CD14-positive monocyte (primary cell): Measurements from ENCODE around the gene ATP13A3. TPM values are rescaled to one million over a fixed set of nuclear protein-coding genes. Genes with fewer than 3 reads are reported as not detected.
A peak's percentile ranks its signal among the peaks of the same experiment; 100 is the strongest.

ENCODE experiments used
- DNase-seq, 3 donors: peaks; one replicate each; pipeline ENCODE4 v3.0.0-alpha.2; 2011 to 2022
- H2AFZ ChIP-seq: 2 replicates; pipeline ENCODE4 v1.6.0; 2012; ENCODE audit warnings: mild to moderate bottlenecking, low read depth, low read length, inconsistent platforms; ENCODE audit not compliant: insufficient read depth, poor library complexity, severe bottlenecking
- H3K27ac ChIP-seq, 2 donors: 1 replicate in 1 of 2; 2 replicates in 1 of 2; pipeline ENCODE4 v1.5.1; 2012 to 2013; ENCODE audit warnings: low read length in 2 of 2, control low read depth in 1 of 2, inconsistent platforms in 1 of 2, low read depth in 1 of 2, mild to moderate bottlenecking in 1 of 2
- H3K27me3 ChIP-seq, 2 donors: one replicate each; pipeline versions ENCODE4 v1.6.0 to v1.6.1; 2011 to 2013; ENCODE audit warnings: low read length in 2 of 2; ENCODE audit not compliant: control insufficient read depth in 2 of 2, insufficient read depth in 2 of 2
- H3K36me3 ChIP-seq, 2 donors: replicated peaks in 1 of 2; 1 replicate in 1 of 2; 2 replicates in 1 of 2; pipeline versions ENCODE4 v1.5.1 to v1.6.1; 2012 to 2013; ENCODE audit warnings: low read length in 2 of 2, control low read depth in 1 of 2, inconsistent platforms in 1 of 2, mild to moderate bottlenecking in 1 of 2; ENCODE audit not compliant: insufficient read depth in 2 of 2, control insufficient read depth in 1 of 2
- H3K4me1 ChIP-seq, 2 donors: 1 replicate in 1 of 2; 2 replicates in 1 of 2; pipeline versions ENCODE4 v1.5.1 to v1.6.1; 2012 to 2013; ENCODE audit warnings: low read length in 2 of 2, control low read depth in 1 of 2, inconsistent platforms in 1 of 2, mild to moderate bottlenecking in 1 of 2, moderate library complexity in 1 of 2; ENCODE audit not compliant: insufficient read depth in 2 of 2, control insufficient read depth in 1 of 2
- H3K4me2 ChIP-seq: replicated peaks from 2 replicates; pipeline ENCODE3; 2012; ENCODE audit warnings: low read length, moderate library complexity, mild to moderate bottlenecking; ENCODE audit not compliant: poor library complexity, severe bottlenecking; ENCODE audit errors: extremely low read depth
- H3K4me3 ChIP-seq, 3 experiments: fragments of 200-600 bp in 1 of 3; sonication (generic) in 1 of 3; replicated peaks in 1 of 3; 1 replicate in 2 of 3; 2 replicates in 1 of 3; pipeline ENCODE4 v1.5.1; 2011 to 2013; ENCODE audit warnings: low read length in 3 of 3, mild to moderate bottlenecking in 3 of 3, control low read depth in 2 of 3, low read depth in 2 of 3, inconsistent platforms in 1 of 3, moderate library complexity in 1 of 3
- H3K79me2 ChIP-seq: 2 replicates; pipeline ENCODE4 v1.6.0; 2012; ENCODE audit warnings: mild to moderate bottlenecking, control low read depth, inconsistent platforms, low read length, moderate library complexity; ENCODE audit not compliant: insufficient read depth
- H3K9ac ChIP-seq: 2 replicates; pipeline ENCODE4 v1.6.0; 2017; ENCODE audit warnings: low read length, mild to moderate bottlenecking; ENCODE audit not compliant: insufficient read depth, poor library complexity, severe bottlenecking
- H3K9me3 ChIP-seq, 2 donors: replicated peaks in 1 of 2; 1 replicate in 1 of 2; 2 replicates in 1 of 2; pipeline versions ENCODE4 v1.5.1 to v1.6.1; 2012 to 2013; ENCODE audit warnings: low read length in 2 of 2, control low read depth in 1 of 2; ENCODE audit not compliant: control insufficient read depth in 1 of 2, insufficient read depth in 1 of 2
- H4K20me1 ChIP-seq: 2 replicates; pipeline ENCODE4 v1.6.0; 2012; ENCODE audit warnings: mild to moderate bottlenecking, low read length, control low read depth, moderate library complexity; ENCODE audit not compliant: insufficient read depth
- H3K27ac Mint-ChIP-seq, 7 donors: one replicate each; pipeline ENCODE4 v1.8.0; 2020; ENCODE audit warnings: mild to moderate bottlenecking in 7 of 7, mixed read lengths in 7 of 7, moderate library complexity in 6 of 7, inconsistent platforms in 2 of 7
- H3K27me3 Mint-ChIP-seq, 3 donors: one replicate each; pipeline ENCODE4 v1.8.0; 2021 to 2022; ENCODE audit warnings: low read depth in 3 of 3, mild to moderate bottlenecking in 3 of 3, mixed read lengths in 3 of 3, moderate library complexity in 3 of 3, inconsistent platforms in 1 of 3
- H3K36me3 Mint-ChIP-seq, 2 donors: one replicate each; pipeline ENCODE4 v1.8.0; 2020; ENCODE audit warnings: mixed read lengths in 2 of 2, inconsistent platforms in 1 of 2, mild to moderate bottlenecking in 1 of 2
- H3K4me1 Mint-ChIP-seq: one replicate; pipeline ENCODE4 v1.8.0; 2020; ENCODE audit warnings: mild to moderate bottlenecking, mixed read lengths
- H3K4me3 Mint-ChIP-seq, 2 donors: one replicate each; pipeline ENCODE4 v1.8.0; 2020; ENCODE audit warnings: mild to moderate bottlenecking in 2 of 2, mixed read lengths in 2 of 2, moderate library complexity in 1 of 2
- H3K9me3 Mint-ChIP-seq, 7 donors: one replicate each; pipeline ENCODE4 v1.8.0; 2020 to 2022; ENCODE audit warnings: mixed read lengths in 7 of 7, mild to moderate bottlenecking in 6 of 7, moderate library complexity in 6 of 7, inconsistent platforms in 2 of 7
- WGBS: methylation state at CpG from one replicate; pipeline ENCODE4 v1.1.5; 2013; ENCODE audit warnings: missing lambda C conversion rate; ENCODE audit not compliant: insufficient coverage; 5-methylcytosine and 5-hydroxymethylcytosine counted together
- intact Hi-C, 2 donors: fragments of 100-400 bp; cut with micrococcal nuclease; formaldehyde crosslinking; loops; one replicate each; pipeline versions ENCODE4 v1.15.0 to v1.15.1; 2023
- polyA plus RNA-seq, 3 donors: library from polyadenylated mRNA; depleted of rRNA in 1 of 3; unstranded in 2 of 3; stranded (reverse) in 1 of 3; fragments of 300-500 nt in 2 of 3; fragments of >200 nt in 1 of 3; fragmentation: Illumina TruSeq in 2 of 3; gene quantifications; 1 replicate in 2 of 3; 2 replicates in 1 of 3; pipeline ENCODE4 v1.2.3, GENCODE V29; 2012 to 2021
- TF ChIP-seq, protein P1 (sequence below): fragments of 200-600 bp; IDR thresholded peaks from one replicate; pipeline ENCODE4 v1.8.0; 2022; ENCODE audit warnings: antibody characterized with exemption, mild to moderate bottlenecking

Gene ATP13A3
- polyA plus RNA-seq, 3 donors, result 4.7 to 19.5 (median 5.2) TPM

DNA sequence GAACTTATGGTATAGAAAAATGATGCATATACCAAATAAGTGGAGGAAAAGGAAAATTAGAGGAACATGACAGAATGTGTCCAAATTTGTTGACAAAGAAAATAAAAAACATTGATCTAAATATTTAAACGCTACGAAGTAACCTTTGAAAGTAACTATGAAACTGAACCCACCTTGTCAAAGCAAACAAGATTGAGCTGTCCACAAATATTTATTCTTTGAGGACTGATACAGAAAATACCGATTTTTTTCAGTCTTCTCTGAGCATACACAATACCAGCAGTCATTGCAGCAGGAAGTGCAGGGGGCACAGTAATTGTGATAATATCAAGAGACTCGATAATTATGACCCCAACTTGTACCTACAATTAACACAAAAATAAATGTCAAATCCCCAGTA is 40.0 kb downstream of the ATP13A3 start:
- H3K4me3 ChIP-seq, result no peak overlapping the region
- H2AFZ ChIP-seq, result no peak overlapping the region
- H3K27ac ChIP-seq, result no peak overlapping the region
- no peaks in the 10 kb centered on the region for H3K9me3 ChIP-seq
- H3K27ac Mint-ChIP-seq, result no peak overlapping the region
- no peaks in the 10 kb centered on the region for H3K27me3 Mint-ChIP-seq
- TF ChIP-seq, protein P1, sequence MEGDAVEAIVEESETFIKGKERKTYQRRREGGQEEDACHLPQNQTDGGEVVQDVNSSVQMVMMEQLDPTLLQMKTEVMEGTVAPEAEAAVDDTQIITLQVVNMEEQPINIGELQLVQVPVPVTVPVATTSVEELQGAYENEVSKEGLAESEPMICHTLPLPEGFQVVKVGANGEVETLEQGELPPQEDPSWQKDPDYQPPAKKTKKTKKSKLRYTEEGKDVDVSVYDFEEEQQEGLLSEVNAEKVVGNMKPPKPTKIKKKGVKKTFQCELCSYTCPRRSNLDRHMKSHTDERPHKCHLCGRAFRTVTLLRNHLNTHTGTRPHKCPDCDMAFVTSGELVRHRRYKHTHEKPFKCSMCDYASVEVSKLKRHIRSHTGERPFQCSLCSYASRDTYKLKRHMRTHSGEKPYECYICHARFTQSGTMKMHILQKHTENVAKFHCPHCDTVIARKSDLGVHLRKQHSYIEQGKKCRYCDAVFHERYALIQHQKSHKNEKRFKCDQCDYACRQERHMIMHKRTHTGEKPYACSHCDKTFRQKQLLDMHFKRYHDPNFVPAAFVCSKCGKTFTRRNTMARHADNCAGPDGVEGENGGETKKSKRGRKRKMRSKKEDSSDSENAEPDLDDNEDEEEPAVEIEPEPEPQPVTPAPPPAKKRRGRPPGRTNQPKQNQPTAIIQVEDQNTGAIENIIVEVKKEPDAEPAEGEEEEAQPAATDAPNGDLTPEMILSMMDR, result no peak
- no peaks in the 10 kb centered on the region for H3K79me2 ChIP-seq
- H3K36me3 Mint-ChIP-seq, result peaks cover 82 to 87% of the 10 kb centered on the region in 2 donors
- H3K9ac ChIP-seq, result no peak overlapping the region
- no peaks in the 10 kb centered on the region for H3K4me1 Mint-ChIP-seq
- H3K4me2 ChIP-seq, result no peak overlapping the region
- no peaks in the 10 kb centered on the region for H3K27me3 ChIP-seq
- intact Hi-C loops, result no loop called here
- no CpG with 5 or more reads among the region's 4 CpGs for WGBS
- H3K36me3 ChIP-seq, result peaks cover 76 to 99% of the 10 kb centered on the region in 2 donors
- no peaks in the 10 kb centered on the region for H3K4me1 ChIP-seq
- H4K20me1 ChIP-seq, result no peaks in the 10 kb centered on the region
- H3K9me3 Mint-ChIP-seq, result no peaks in the 10 kb centered on the region
- no peak overlapping the region for H3K4me3 Mint-ChIP-seq
- no peak for DNase-seq

DNA sequence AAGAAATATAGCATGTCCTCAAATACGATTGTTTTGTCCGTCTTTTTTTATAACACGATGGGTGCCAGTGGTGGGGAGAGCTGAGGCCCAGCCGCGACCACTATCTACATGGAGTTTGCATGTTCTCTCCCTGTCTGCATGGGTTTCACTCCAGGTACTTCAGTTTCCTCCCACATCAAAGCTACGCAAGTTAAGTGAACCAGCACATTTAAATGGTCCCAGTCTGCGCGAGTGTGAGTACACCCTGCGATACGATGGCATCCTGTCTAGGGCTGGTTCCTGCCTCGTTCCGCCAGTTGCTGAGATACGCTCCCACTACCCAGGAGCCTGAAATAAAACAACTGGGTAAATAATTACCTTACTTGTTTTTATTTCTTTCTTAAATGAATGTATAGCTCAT is 40.6 kb downstream of the ATP13A3 start:
- WGBS, result 100% methylated on average over 2 of the region's 13 CpGs
- TF ChIP-seq, protein P1, result no peak
- H3K9me3 Mint-ChIP-seq, result no peaks in the 10 kb centered on the region
- H3K27ac ChIP-seq, result no peak overlapping the region
- H3K27me3 Mint-ChIP-seq, result no peaks in the 10 kb centered on the region
- H3K4me2 ChIP-seq, result no peak overlapping the region
- peak overlapping the region in 1 of 7 donors; percentile 41 for H3K27ac Mint-ChIP-seq
- no peak overlapping the region for H3K4me3 Mint-ChIP-seq
- no peak overlapping the region for H2AFZ ChIP-seq
- DNase-seq, result no peak
- intact Hi-C loops, result no loop called here
- no peaks in the 10 kb centered on the region for H4K20me1 ChIP-seq
- no peaks in the 10 kb centered on the region for H3K9me3 ChIP-seq
- peaks cover 81 to 99% of the 10 kb centered on the region in 2 donors for H3K36me3 ChIP-seq
- H3K4me3 ChIP-seq, result no peak overlapping the region
- no peaks in the 10 kb centered on the region for H3K79me2 ChIP-seq
- no peaks in the 10 kb centered on the region for H3K4me1 ChIP-seq
- no peak overlapping the region for H3K9ac ChIP-seq
- H3K4me1 Mint-ChIP-seq, result no peaks in the 10 kb centered on the region
- no peaks in the 10 kb centered on the region for H3K27me3 ChIP-seq
- peaks cover 82 to 89% of the 10 kb centered on the region in 2 donors for H3K36me3 Mint-ChIP-seq
